Endothelial cell of umbilical vein (primary cell): ENCODE results near the gene STH. TPM values are rescaled to one million over a fixed set of nuclear protein-coding genes. Genes with fewer than 3 reads are reported as not detected.

Source experiments
- BruUV-seq: library from RNA; stranded (reverse); fragments of 400-500 nt; replicated peaks from 2 replicates; lab custom pipeline; 2021; lab: Mats Ljungman, UMichigan
- CTCF ChIA-PET: fragments of 300-600, 350-600 bp; sonication (Branson Sonifier 250); formaldehyde crosslinking; loops from one replicate; lab custom pipeline; 2021; ENCODE audit warnings: antibody characterized with exemption, inconsistent platforms; lab: Charles Lee
- POLR2A ChIA-PET: fragments of 300-600, 350-600 bp; sonication (Branson Sonifier 250); formaldehyde crosslinking; loops from one replicate; lab custom pipeline; 2021; ENCODE audit warnings: antibody characterized with exemption, inconsistent platforms; lab: Charles Lee
- DNase-seq: peaks from one replicate; pipeline ENCODE4 v3.0.0-alpha.2; 2011; ENCODE audit warnings: low read depth, low spot score
- FAIRE-seq: peaks from 2 replicates; lab custom pipeline; 2011; peaks lifted over from hg19 to GRCh38; lab: Jason Lieb, UNC
- H2AFZ ChIP-seq: 2 replicates; pipeline ENCODE4 v1.6.0; 2012; ENCODE audit warnings: low read depth, low read length, control low read depth, inconsistent platforms
- H3K27ac ChIP-seq: 2 replicates; pipeline ENCODE4 v1.5.1; 2011; ENCODE audit warnings: low read depth, mild to moderate bottlenecking, control low read depth, low read length, moderate library complexity; ENCODE audit not compliant: insufficient read depth
- H3K27me3 ChIP-seq, 2 experiments: 2 replicates each; pipeline versions ENCODE4 v1.6.0 to v1.6.1; 2011; ENCODE audit warnings: low read length in 2 of 2, mixed read lengths in 1 of 2; ENCODE audit not compliant: control insufficient read depth in 2 of 2, insufficient read depth in 2 of 2
- H3K36me3 ChIP-seq, 2 experiments: 2 replicates in 1 of 2; 3 replicates in 1 of 2; pipeline ENCODE4 v1.5.1; 2011; ENCODE audit warnings: low read length in 2 of 2, mild to moderate bottlenecking in 1 of 2, moderate library complexity in 1 of 2; ENCODE audit not compliant: control insufficient read depth in 2 of 2, insufficient read depth in 2 of 2; ENCODE audit errors: extremely low read depth in 1 of 2
- H3K4me1 ChIP-seq: 3 replicates; pipeline ENCODE4 v1.5.1; 2011; ENCODE audit warnings: mild to moderate bottlenecking, low read length; ENCODE audit not compliant: control insufficient read depth, insufficient read depth; ENCODE audit errors: extremely low read depth
- H3K4me2 ChIP-seq: 2 replicates; pipeline ENCODE4 v1.6.1; 2011; ENCODE audit warnings: low read length, control low read depth, mixed read lengths; ENCODE audit not compliant: insufficient read depth
- H3K4me3 ChIP-seq, 3 experiments: fragments of 200-600 bp in 1 of 3; sonication (generic), shearing (Covaris generic) in 1 of 3; replicated peaks in 1 of 3; 2 replicates each; pipeline ENCODE4 v1.5.1; 2011 to 2016; ENCODE audit warnings: control low read depth in 3 of 3, low read length in 3 of 3, mild to moderate bottlenecking in 2 of 3, inconsistent platforms in 1 of 3, low read depth in 1 of 3, moderate library complexity in 1 of 3; ENCODE audit not compliant: insufficient read depth in 1 of 3
- H3K79me2 ChIP-seq: 2 replicates; pipeline ENCODE4 v1.6.0; 2012; ENCODE audit warnings: low read length, inconsistent platforms; ENCODE audit not compliant: control insufficient read depth, insufficient read depth
- H3K9ac ChIP-seq: replicated peaks from 2 replicates; pipeline ENCODE3; 2011; ENCODE audit warnings: low read length, control low read depth; ENCODE audit not compliant: insufficient read depth; ENCODE audit errors: extremely low read depth
- H3K9me1 ChIP-seq: replicated peaks from 3 replicates; pipeline ENCODE4 v1.6.0; 2011; ENCODE audit warnings: mild to moderate bottlenecking, low read length; ENCODE audit not compliant: control insufficient read depth, insufficient read depth; ENCODE audit errors: extremely low read depth
- H3K9me3 ChIP-seq: replicated peaks from 2 replicates; pipeline ENCODE4 v1.5.1; 2012; ENCODE audit warnings: low read length, inconsistent platforms; ENCODE audit not compliant: control insufficient read depth, insufficient read depth
- H4K20me1 ChIP-seq: replicated peaks from 2 replicates; pipeline ENCODE3; 2011; ENCODE audit warnings: mild to moderate bottlenecking, low read length; ENCODE audit not compliant: control insufficient read depth, insufficient read depth; ENCODE audit errors: extremely low read depth
- CTCF ChIP-seq, 2 donors: IDR thresholded peaks; 1 replicate in 1 of 2; 2 replicates in 1 of 2; pipeline ENCODE4 v1.5.1; 2011; ENCODE audit warnings: low read length in 2 of 2, mild to moderate bottlenecking in 2 of 2, moderate library complexity in 2 of 2, control low read depth in 1 of 2, inconsistent platforms in 1 of 2, low read depth in 1 of 2; ENCODE audit not compliant: insufficient read depth in 1 of 2; ENCODE audit errors: extremely low read depth in 1 of 2
- EZH2 ChIP-seq: IDR thresholded peaks from 2 replicates; pipeline ENCODE4 v1.6.1; 2012; ENCODE audit warnings: borderline replicate concordance, low read depth, mild to moderate bottlenecking, moderate library complexity, low read length, inconsistent platforms; ENCODE audit not compliant: severe bottlenecking
- GATA2 ChIP-seq: IDR thresholded peaks from 2 replicates; pipeline ENCODE4 v1.7.0; 2011; ENCODE audit warnings: low read depth, mild to moderate bottlenecking, moderate library complexity, mixed read lengths, low read length; ENCODE audit not compliant: insufficient read length, insufficient read depth
- JUN ChIP-seq: IDR thresholded peaks from 2 replicates; pipeline ENCODE4 v1.6.1; 2011; ENCODE audit warnings: borderline replicate concordance, low read depth; ENCODE audit not compliant: insufficient read length, insufficient read depth
- MAX ChIP-seq: IDR thresholded peaks from 2 replicates; pipeline ENCODE4 v1.6.1; 2011; ENCODE audit not compliant: insufficient read depth, insufficient read length
- MYC ChIP-seq: IDR thresholded peaks from one replicate; pipeline ENCODE4 v1.6.1; 2011; ENCODE audit warnings: mild to moderate bottlenecking, low read depth, low read length
- POLR2A ChIP-seq: IDR thresholded peaks from 2 replicates; pipeline ENCODE4 v1.6.1; 2012; ENCODE audit warnings: low read depth, mild to moderate bottlenecking, control low read depth, low read length
- POLR2AphosphoS5 ChIP-seq: IDR thresholded peaks from 2 replicates; pipeline ENCODE4 v1.6.1; 2012; ENCODE audit warnings: low read depth, mild to moderate bottlenecking, control low read depth, low read length, moderate library complexity; ENCODE audit not compliant: insufficient read depth
- dilution Hi-C: fragments of 300-500 bp; cut with MboI; formaldehyde crosslinking; loops from one replicate; pipeline ENCODE4 v1.15.0; 2019; ENCODE audit warnings: low sequenced_read_pairs; ENCODE audit not compliant: extremely low pct_ligation_motif_present
- intact Hi-C: fragments of 100-400 bp; cut with micrococcal nuclease; formaldehyde crosslinking; loops from one replicate; pipeline ENCODE4 v1.10.0; 2022
- polyA plus RNA-seq, 4 experiments: library from polyadenylated mRNA; depleted of rRNA in 3 of 4; stranded (reverse) in 3 of 4; unstranded in 1 of 4; fragments of >200 nt; gene quantifications; 2 replicates each; pipeline versions ENCODE4 v1.2.1 to v1.2.3, GENCODE V29; 2011 to 2012; ENCODE audit warnings: missing spikeins in 1 of 4
- total RNA-seq: library from RNA; stranded (reverse); gene quantifications from 2 replicates; pipeline ENCODE4 v1.2.3, GENCODE V29; 2021

The STH gene
- total and polyA plus RNA-seq, 2 donors (not counting 3 experiments of a cell fraction or from before 2014, with no cell fraction given): not detected

DNA sequence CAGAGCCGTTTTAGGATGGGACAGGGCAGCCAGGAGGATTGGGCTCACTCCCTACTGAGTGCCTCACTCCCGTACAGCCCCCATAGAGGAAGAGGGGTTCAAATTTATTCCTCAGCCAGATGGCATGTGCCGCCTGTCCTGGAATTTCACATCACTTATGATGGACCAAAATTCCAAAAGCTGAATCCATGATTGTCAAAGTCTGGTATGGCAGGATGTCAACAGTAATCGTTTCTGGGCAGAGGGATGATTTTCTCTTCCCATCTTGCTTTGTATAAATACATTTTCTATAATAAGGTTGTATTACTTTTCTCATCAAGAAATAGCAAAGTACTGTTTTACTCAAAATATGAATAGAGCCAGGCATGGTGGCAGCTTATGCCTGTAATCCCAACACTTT, 38.7 kb upstream of the STH start:
- H3K9ac ChIP-seq: no peak overlapping the region
- no peak for TF ChIP-seq POLR2AphosphoS5
- TF ChIP-seq EZH2: no peak
- TF ChIP-seq MAX: no peak
- TF ChIP-seq MYC: no peak
- TF ChIP-seq GATA2: no peak
- H3K9me1 ChIP-seq: no peaks in the 10 kb centered on the region
- H3K27me3 ChIP-seq: peaks cover 0 to 4% of the 10 kb centered on the region in 2 experiments
- CTCF ChIA-PET: interaction anchor here (1.2 kb wide), 1 partner anchor 11 kb away, joined by 6 read pairs; no protein-coding TSS in a partner anchor
- POLR2A ChIA-PET: no interaction called here
- no peak overlapping the region for H3K27ac ChIP-seq
- no peak for DNase-seq
- no TSS peak for BruUV-seq
- no peaks in the 10 kb centered on the region for H3K36me3 ChIP-seq
- no peaks in the 10 kb centered on the region for H3K9me3 ChIP-seq
- FAIRE-seq: no peak
- H3K4me3 ChIP-seq: no peak overlapping the region
- intact Hi-C loops: no loop called here
- dilution Hi-C loops: no loop called here
- H4K20me1 ChIP-seq: no peaks in the 10 kb centered on the region
- no peaks in the 10 kb centered on the region for H3K4me1 ChIP-seq
- no peak overlapping the region for H3K4me2 ChIP-seq
- H2AFZ ChIP-seq: no peak overlapping the region
- no peaks in the 10 kb centered on the region for H3K79me2 ChIP-seq

DNA sequence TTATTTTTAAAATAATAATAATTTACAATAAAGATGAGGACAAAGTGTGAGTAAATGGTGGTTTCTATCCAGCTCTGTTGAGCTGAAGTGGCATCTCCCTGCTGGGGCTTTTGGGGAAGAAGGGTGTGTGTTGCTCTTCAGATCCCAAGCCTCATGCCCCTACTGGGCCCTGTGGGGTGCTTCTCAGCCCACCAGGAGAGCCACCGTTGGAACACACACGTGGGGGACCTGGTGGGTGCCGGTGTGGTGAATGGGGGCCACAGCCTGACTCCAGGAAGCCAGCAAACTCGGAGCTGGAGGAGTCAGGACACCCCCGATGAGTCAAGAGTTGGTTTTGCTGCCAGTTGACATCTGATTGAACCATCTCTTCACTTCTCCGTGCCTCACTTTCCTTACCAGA, 37.8 kb upstream of the STH start:
- POLR2A ChIA-PET: no interaction called here
- Histone ChIP-seq H3K4me3 (no peak overlapping the region), H2AFZ (no peak overlapping the region), H3K9me1 (no peaks in the 10 kb centered on the region), H4K20me1 (no peaks in the 10 kb centered on the region), H3K79me2 (no peaks in the 10 kb centered on the region), H3K36me3 (no peaks in the 10 kb centered on the region), H3K27ac (no peak overlapping the region), H3K9me3 (no peaks in the 10 kb centered on the region), H3K4me1 (no peaks in the 10 kb centered on the region), H3K9ac (no peak overlapping the region), H3K4me2 (no peak overlapping the region), H3K27me3 (peaks cover 2 to 4% of the 10 kb centered on the region in 2 experiments)
- intact Hi-C loops (no loop called here), dilution Hi-C loops (no loop called here)
- TF ChIP-seq EZH2 (no peak), CTCF (IDR thresholded peaks at IDR 0.05; ENCODE audit: extremely low read depth in 1 of 2, insufficient read depth in 1 of 2, low read depth in 1 of 2, low read length in 2 of 2) (no peak), JUN (no peak), POLR2A (no peak)
- BruUV-seq: no TSS peak
- DNase-seq (no peak), FAIRE-seq (no peak)
- CTCF ChIA-PET: interaction anchor here (1.2 kb wide), 1 partner anchor 12 kb away, joined by 6 read pairs; no protein-coding TSS in a partner anchor
